Prostate gland (tissue), 2 donors: ENCODE data around the gene NPPA. TPM values are rescaled to one million over a fixed set of nuclear protein-coding genes. Genes with fewer than 3 reads are reported as not detected.

Source experiments
- DNase-seq: peaks from one replicate; pipeline ENCODE4 v3.0.0-alpha.2; 2019; ENCODE audit warnings: low spot score
- H3K27ac ChIP-seq, 2 donors: fragments of 200-600 bp; sonication (generic); 2 replicates each; pipeline ENCODE4 v1.5.1; 2017 to 2019
- H3K27me3 ChIP-seq: fragments of 200-600 bp; sonication (generic); replicated peaks from 2 replicates; pipeline ENCODE4 v1.5.1; 2019; ENCODE audit not compliant: insufficient read depth
- H3K36me3 ChIP-seq, 2 donors: fragments of 200-600 bp; sonication (generic); 1 replicate in 1 of 2; 2 replicates in 1 of 2; pipeline versions ENCODE4 v1.5.1 to v1.8.1; 2017 to 2019
- H3K4me1 ChIP-seq: fragments of 200-600 bp; sonication (generic); replicated peaks from 2 replicates; pipeline ENCODE4 v1.5.1; 2019
- H3K4me3 ChIP-seq, 2 donors: fragments of 200-600 bp; sonication (generic); 2 replicates each; pipeline ENCODE4 v1.5.1; 2017 to 2019
- H3K9me3 ChIP-seq: fragments of 200-600 bp; sonication (generic); 2 replicates; pipeline ENCODE4 v1.5.1; 2017
- POLR2A ChIP-seq: fragments of 450-650 bp; IDR thresholded peaks from one replicate; pipeline ENCODE4 v1.6.1; 2016; ENCODE audit warnings: antibody characterized with exemption, mild to moderate bottlenecking
- POLR2AphosphoS5 ChIP-seq: sonication (generic); formaldehyde crosslinking; IDR thresholded peaks from one replicate; pipeline ENCODE4 v1.6.1; 2017; ENCODE audit warnings: antibody characterized with exemption
- WGBS: methylation state at CpG from one replicate; pipeline ENCODE4 v1.1.5; 2018; 5-methylcytosine and 5-hydroxymethylcytosine counted together
- intact Hi-C: fragments of 100-400 bp; cut with DNase I; formaldehyde crosslinking; loops from one replicate; pipeline ENCODE4 v1.14.2; 2022
- total RNA-seq, 2 donors: library from RNA; depleted of rRNA; stranded (reverse); fragments of >200 nt; gene quantifications; one replicate each; pipeline ENCODE4 v1.1.0, GENCODE V29; 2016
- TF ChIP-seq, protein P1 (sequence below), 4 experiments: fragments of 200-600 bp in 2 of 4; fragments of 450-650 bp in 2 of 4; sonication (generic) in 2 of 4; IDR thresholded peaks; 1 replicate in 3 of 4; 2 replicates in 1 of 4; pipeline ENCODE4 v1.5.1; 2016 to 2019; ENCODE audit warnings: antibody characterized with exemption in 4 of 4, mild to moderate bottlenecking in 2 of 4, moderate library complexity in 2 of 4

Gene NPPA
- total RNA-seq, 2 donors from 2014 or later: 1.3 TPM; not detected in 1

DNA sequence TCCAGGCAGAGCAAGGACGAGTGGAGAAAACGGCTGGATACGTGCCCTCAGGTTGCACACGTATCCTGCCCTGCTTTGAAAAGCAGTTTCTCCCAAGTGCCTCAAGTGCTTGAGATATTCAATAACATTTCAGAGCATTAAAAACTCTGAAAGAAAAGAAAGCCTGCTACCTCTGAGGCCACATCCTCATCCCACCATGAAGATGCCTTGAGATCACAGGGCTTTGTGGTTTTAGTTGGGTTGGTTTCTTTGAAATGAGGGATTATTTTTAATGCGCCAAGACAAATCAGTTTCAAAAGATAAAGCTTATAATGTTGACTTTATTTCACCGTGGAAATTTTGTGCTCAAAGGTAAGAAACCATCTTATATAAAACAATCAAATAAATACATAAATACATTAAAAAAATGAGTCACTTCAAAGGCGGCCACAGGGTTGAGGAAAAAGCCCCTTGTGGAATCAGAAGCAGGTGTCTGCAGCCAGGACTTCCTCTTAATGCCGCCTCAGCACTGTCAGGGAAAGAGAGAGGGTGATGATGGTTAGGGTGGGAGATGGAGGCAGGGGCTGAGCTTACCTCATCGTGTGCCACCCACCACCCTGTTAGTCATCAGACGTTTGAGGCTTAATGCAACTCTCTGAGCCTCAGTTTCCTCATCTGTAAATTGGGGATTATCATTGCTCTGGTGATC lies 9.7 kb upstream of the NPPA start:
- WGBS: 37% methylated on average over 10 of the region's 10 CpGs
- Histone ChIP-seq H3K27ac (no peak overlapping the region), H3K9me3 (no peaks in the 10 kb centered on the region), H3K36me3 (no peaks in the 10 kb centered on the region), H3K27me3 (peaks cover 17% of the 10 kb centered on the region), H3K4me1 (no peaks in the 10 kb centered on the region), H3K4me3 (no peak overlapping the region)
- no peak for DNase-seq
- TF ChIP-seq POLR2A (no peak), POLR2AphosphoS5 (no peak)
- TF ChIP-seq, protein P1, sequence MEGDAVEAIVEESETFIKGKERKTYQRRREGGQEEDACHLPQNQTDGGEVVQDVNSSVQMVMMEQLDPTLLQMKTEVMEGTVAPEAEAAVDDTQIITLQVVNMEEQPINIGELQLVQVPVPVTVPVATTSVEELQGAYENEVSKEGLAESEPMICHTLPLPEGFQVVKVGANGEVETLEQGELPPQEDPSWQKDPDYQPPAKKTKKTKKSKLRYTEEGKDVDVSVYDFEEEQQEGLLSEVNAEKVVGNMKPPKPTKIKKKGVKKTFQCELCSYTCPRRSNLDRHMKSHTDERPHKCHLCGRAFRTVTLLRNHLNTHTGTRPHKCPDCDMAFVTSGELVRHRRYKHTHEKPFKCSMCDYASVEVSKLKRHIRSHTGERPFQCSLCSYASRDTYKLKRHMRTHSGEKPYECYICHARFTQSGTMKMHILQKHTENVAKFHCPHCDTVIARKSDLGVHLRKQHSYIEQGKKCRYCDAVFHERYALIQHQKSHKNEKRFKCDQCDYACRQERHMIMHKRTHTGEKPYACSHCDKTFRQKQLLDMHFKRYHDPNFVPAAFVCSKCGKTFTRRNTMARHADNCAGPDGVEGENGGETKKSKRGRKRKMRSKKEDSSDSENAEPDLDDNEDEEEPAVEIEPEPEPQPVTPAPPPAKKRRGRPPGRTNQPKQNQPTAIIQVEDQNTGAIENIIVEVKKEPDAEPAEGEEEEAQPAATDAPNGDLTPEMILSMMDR (IDR thresholded peaks at IDR 0.05): no peak
- intact Hi-C loops: no loop called here

- intact Hi-C loops: no loop called here
- Histone ChIP-seq H3K9me3 (no peaks in the 10 kb centered on the region), H3K36me3 (no peaks in the 10 kb centered on the region), H3K27me3 (peaks cover 17% of the 10 kb centered on the region), H3K4me3 (no peak overlapping the region), H3K4me1 (no peaks in the 10 kb centered on the region), H3K27ac (no peak overlapping the region)
- 43% methylated on average over 3 of the region's 3 CpGs for WGBS
- DNase-seq: no peak
- TF ChIP-seq POLR2A: no peak
- no peak for TF ChIP-seq POLR2AphosphoS5
- TF ChIP-seq, protein P1 (IDR thresholded peaks at IDR 0.05): no peak
These were observed 9.1 kb upstream of the NPPA start for GRCh38 chr1:11856698-11857097.

DNA sequence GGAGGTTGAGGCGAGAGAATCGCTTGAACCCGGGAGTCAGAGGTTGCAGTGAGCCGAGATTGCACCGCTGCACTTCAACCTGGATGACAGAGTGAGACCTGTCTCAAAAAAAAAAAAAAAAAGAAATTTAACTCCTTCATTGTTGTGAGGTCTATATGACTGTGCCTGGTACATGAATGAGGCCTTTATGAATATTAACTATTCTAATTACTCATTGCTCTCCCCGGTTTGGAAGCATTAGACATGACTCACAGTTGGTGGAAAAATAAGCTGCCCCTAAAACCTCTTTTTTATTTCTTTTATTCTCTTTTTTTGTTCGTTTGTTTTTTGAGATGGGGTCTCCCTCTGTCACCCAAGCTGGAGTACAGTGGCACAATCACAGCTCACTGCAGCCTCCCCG lies 7.8 kb upstream of the NPPA start:
- intact Hi-C loops: no loop called here
- TF ChIP-seq POLR2AphosphoS5: no peak
- TF ChIP-seq, protein P1 (IDR thresholded peaks at IDR 0.05): no peak
- TF ChIP-seq POLR2A: no peak
- no peak overlapping the region for H3K4me3 ChIP-seq
- no peaks in the 10 kb centered on the region for H3K4me1 ChIP-seq
- WGBS: 78% methylated on average over 8 of the region's 8 CpGs
- H3K9me3 ChIP-seq: no peaks in the 10 kb centered on the region
- DNase-seq: no peak
- no peaks in the 10 kb centered on the region for H3K36me3 ChIP-seq
- H3K27me3 ChIP-seq: peaks cover 17% of the 10 kb centered on the region
- H3K27ac ChIP-seq: no peak overlapping the region

DNA sequence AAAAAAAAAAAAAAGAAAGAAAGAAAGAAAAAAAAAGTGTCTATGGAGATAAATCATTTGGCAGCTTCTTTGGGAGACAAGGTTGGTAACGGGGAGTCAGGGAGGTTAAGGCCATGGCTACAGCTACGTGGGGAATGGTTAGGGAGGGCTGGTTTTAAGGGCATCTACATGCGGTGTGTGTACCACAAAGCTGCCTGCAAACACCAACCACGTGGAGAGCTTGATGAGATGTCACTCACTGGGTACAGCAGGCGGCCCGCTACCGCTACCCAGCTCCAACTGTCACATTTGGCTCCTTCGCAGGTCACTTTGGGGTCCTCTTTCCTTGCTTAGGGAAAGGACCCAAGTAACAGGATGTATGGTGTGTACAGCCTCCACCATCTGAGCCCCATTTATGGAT lies 6.9 kb upstream of the NPPA start:
- H3K27me3 ChIP-seq: peaks cover 15% of the 10 kb centered on the region
- H3K27ac ChIP-seq: no peak overlapping the region
- no peaks in the 10 kb centered on the region for H3K4me1 ChIP-seq
- no peaks in the 10 kb centered on the region for H3K9me3 ChIP-seq
- H3K4me3 ChIP-seq: no peak overlapping the region
- WGBS: 23% methylated on average over 8 of the region's 8 CpGs
- intact Hi-C loops: no loop called here
- TF ChIP-seq, protein P1 (IDR thresholded peaks at IDR 0.05): no peak
- TF ChIP-seq POLR2A: no peak
- no peak for TF ChIP-seq POLR2AphosphoS5
- H3K36me3 ChIP-seq: no peaks in the 10 kb centered on the region
- no peak for DNase-seq

GRCh38 chr1:11851180-11851579 lies 3.6 kb upstream of the NPPA start:
- no peak for TF ChIP-seq POLR2AphosphoS5
- TF ChIP-seq, protein P1 (IDR thresholded peaks at IDR 0.05): no peak
- no peak for TF ChIP-seq POLR2A
- Histone ChIP-seq H3K27me3 (no peaks in the 10 kb centered on the region), H3K9me3 (no peaks in the 10 kb centered on the region), H3K4me3 (no peak overlapping the region), H3K27ac (no peak overlapping the region), H3K4me1 (no peaks in the 10 kb centered on the region), H3K36me3 (no peaks in the 10 kb centered on the region)
- DNase-seq: no peak
- WGBS: 72% methylated on average over 7 of the region's 7 CpGs
- intact Hi-C loops: no loop called here
